GM12892 (cell line): ENCODE measurements around the gene EMC8.

Experiments
- DNase-seq: peaks from one replicate; pipeline ENCODE4 v3.0.0; 2011; ENCODE audit not compliant: insufficient read length
- FAIRE-seq: peaks from 2 replicates; lab custom pipeline; 2011; peaks lifted over from hg19 to GRCh38; lab: Jason Lieb, UNC
- POLR2A ChIP-seq: IDR thresholded peaks from 2 replicates; pipeline ENCODE4 v1.6.1; 2011; ENCODE audit warnings: low read depth, low read length, control low read depth
- POLR2AphosphoS5 ChIP-seq: IDR thresholded peaks from 2 replicates; pipeline ENCODE4 v1.6.1; 2011; ENCODE audit warnings: low read depth, low read length, control low read depth
- TAF1 ChIP-seq: IDR thresholded peaks from 2 replicates; pipeline ENCODE4 v1.6.1; 2011; ENCODE audit warnings: low read depth, mild to moderate bottlenecking, control low read depth, low read length, borderline replicate concordance

Gene EMC8

GRCh38 chr16:85729452-85730185, 69.7 kb downstream of the EMC8 start:
- FAIRE-seq (no peak), DNase-seq (no peak)
- TF ChIP-seq TAF1 (no peak), POLR2AphosphoS5 (no peak), POLR2A (no peak)

GRCh38 chr16:85728879-85729278, 70.5 kb downstream of the EMC8 start:
- DNase-seq (no peak), FAIRE-seq (no peak)
- no peak for TF ChIP-seq TAF1
- TF ChIP-seq POLR2AphosphoS5, result no peak
- TF ChIP-seq POLR2A, result no peak
